ENCODE data around the gene SERPIND1.

Gene SERPIND1

GRCh38 chr22:20786536-20786979, 12.6 kb downstream of the SERPIND1 start:
- TF ChIP-seq CTCF (IDR thresholded peaks at IDR 0.05) = no peak
- Mint-ChIP-seq H3K27ac (no peak overlapping the region), H3K4me3 (no peak overlapping the region), H3K9me3 (no peaks in the 10 kb centered on the region), H3K36me3 (ENCODE audit: low read depth) (peaks cover 11% of the 10 kb centered on the region), H3K27me3 (ENCODE audit: low read depth, poor library complexity) (no peaks in the 10 kb centered on the region), H3K4me1 (no peaks in the 10 kb centered on the region)
- no peak for DNase-seq

GRCh38 chr22:20787223-20787622, 13.3 kb downstream of the SERPIND1 start:
- no peak overlapping the region for H3K27ac Mint-ChIP-seq
- TF ChIP-seq CTCF (IDR thresholded peaks at IDR 0.05) = no peak
- H3K4me3 Mint-ChIP-seq = no peak overlapping the region
- H3K9me3 Mint-ChIP-seq = no peaks in the 10 kb centered on the region
- H3K36me3 Mint-ChIP-seq (ENCODE audit: low read depth) = peaks cover 14% of the 10 kb centered on the region
- no peaks in the 10 kb centered on the region for H3K4me1 Mint-ChIP-seq
- H3K27me3 Mint-ChIP-seq (ENCODE audit: low read depth, poor library complexity) = no peaks in the 10 kb centered on the region
- no peak for DNase-seq

GRCh38 chr22:20787746-20788626, 14.1 kb downstream of the SERPIND1 start:
- H3K4me1 Mint-ChIP-seq = no peaks in the 10 kb centered on the region
- H3K9me3 Mint-ChIP-seq = no peaks in the 10 kb centered on the region
- H3K27ac Mint-ChIP-seq = no peak overlapping the region
- no peaks in the 10 kb centered on the region for H3K27me3 Mint-ChIP-seq (ENCODE audit: low read depth, poor library complexity)
- no peak for TF ChIP-seq CTCF (IDR thresholded peaks at IDR 0.05)
- peaks cover 19% of the 10 kb centered on the region for H3K36me3 Mint-ChIP-seq (ENCODE audit: low read depth)
- no peak for DNase-seq
- no peak overlapping the region for H3K4me3 Mint-ChIP-seq

- H3K4me3 Mint-ChIP-seq = no peak overlapping the region
- H3K9me3 Mint-ChIP-seq = no peaks in the 10 kb centered on the region
Measured at GRCh38 chr22:20788627-20789344, 14.9 kb downstream of the SERPIND1 start.

GRCh38 chr22:20792221-20792965, 18.5 kb downstream of the SERPIND1 start:
- no peak for DNase-seq
- no peak for TF ChIP-seq CTCF (IDR thresholded peaks at IDR 0.05)
- Mint-ChIP-seq H3K27ac (no peak overlapping the region), H3K36me3 (ENCODE audit: low read depth) (peaks cover 39% of the 10 kb centered on the region), H3K4me3 (no peak overlapping the region), H3K4me1 (peaks cover 12% of the 10 kb centered on the region), H3K27me3 (ENCODE audit: low read depth, poor library complexity) (peaks cover 2% of the 10 kb centered on the region), H3K9me3 (no peaks in the 10 kb centered on the region)

More at GRCh38 chr22:20788627-20789344, 14.9 kb downstream of the SERPIND1 start:
- TF ChIP-seq CTCF (IDR thresholded peaks at IDR 0.05) = no peak
- Mint-ChIP-seq H3K36me3 (ENCODE audit: low read depth) (peaks cover 19% of the 10 kb centered on the region), H3K27me3 (ENCODE audit: low read depth, poor library complexity) (no peaks in the 10 kb centered on the region), H3K27ac (no peak overlapping the region), H3K4me1 (no peaks in the 10 kb centered on the region)
- no peak for DNase-seq
